Measurements from ENCODE around the gene MEAK7.

The MEAK7 gene

GRCh38 chr16:84509032-84509950 is 4.8 kb upstream of the MEAK7 start:
- no peak for DNase-seq

- no peak for DNase-seq
Observed at GRCh38 chr16:84508502-84508901, 4.0 kb upstream of the MEAK7 start.

- no peak for DNase-seq
Observed at GRCh38 chr16:84507011-84507982, 2.8 kb upstream of the MEAK7 start.

GRCh38 chr16:84505249-84506187 is 1.1 kb upstream of the MEAK7 start:
- DNase-seq: no peak

GRCh38 chr16:84503751-84504395 is 586 bp downstream of the MEAK7 start:
- no peak for DNase-seq

- no peak for DNase-seq
Observed at GRCh38 chr16:84502581-84502980, 1.9 kb downstream of the MEAK7 start.

GRCh38 chr16:84502075-84502474 is 2.4 kb downstream of the MEAK7 start:
- no peak for DNase-seq

- no peak for DNase-seq
Observed at GRCh38 chr16:84501077-84501735, 3.3 kb downstream of the MEAK7 start.

- no peak for DNase-seq
Observed at GRCh38 chr16:84500531-84500930, 3.9 kb downstream of the MEAK7 start.

GRCh38 chr16:84499638-84500037 is 4.8 kb downstream of the MEAK7 start:
- no peak for DNase-seq

GRCh38 chr16:84498859-84499620 is 5.4 kb downstream of the MEAK7 start:
- DNase-seq: no peak

GRCh38 chr16:84498223-84498610 is 6.2 kb downstream of the MEAK7 start:
- no peak for DNase-seq

GRCh38 chr16:84497418-84498222 is 6.8 kb downstream of the MEAK7 start:
- peak; percentile 11 for DNase-seq

- DNase-seq: peak; percentile 11
Observed at GRCh38 chr16:84496991-84497390, 7.5 kb downstream of the MEAK7 start.

GRCh38 chr16:84495506-84495905 is 9.0 kb downstream of the MEAK7 start:
- no peak for DNase-seq

GRCh38 chr16:84489131-84489530 is 15.3 kb downstream of the MEAK7 start:
- DNase-seq: no peak

- no peak for DNase-seq
Observed at GRCh38 chr16:84487358-84487757, 17.1 kb downstream of the MEAK7 start.

GRCh38 chr16:84486551-84487235 is 17.8 kb downstream of the MEAK7 start:
- no peak for DNase-seq

- no peak for DNase-seq
Observed at GRCh38 chr16:84486126-84486525, 18.3 kb downstream of the MEAK7 start.

All from activated CD8-positive, alpha-beta memory T cell treated with anti-CD3 and anti-CD28 coated beads for 24 hours (primary cell).